Psoas muscle (tissue), 8 donors: ENCODE results near the gene SLC2A4RG. TPM values are rescaled to one million over a fixed set of nuclear protein-coding genes. Genes with fewer than 3 reads are reported as not detected.

Experiments used
- ATAC-seq, 4 donors: fragments of 200-7000 bp; cut with Tn5 transposase; one replicate each; pipeline ENCODE4 v1.9.1; 2020; ENCODE audit warnings: moderate library complexity in 3 of 4, mild to moderate bottlenecking in 2 of 4
- DNase-seq, 2 donors: peaks; one replicate each; pipeline ENCODE4 v3.0.0-alpha.2; 2020
- H3K27ac ChIP-seq: fragments of 200-600 bp; one replicate; pipeline ENCODE4 v1.8.0; 2022
- H3K27me3 ChIP-seq, 3 donors: fragments of 200-600 bp in 1 of 3; one replicate each; pipeline versions ENCODE4 v1.6.1 to v1.8.0; 2013 to 2022; ENCODE audit warnings: low read length in 2 of 3, mild to moderate bottlenecking in 2 of 3, moderate library complexity in 1 of 3; ENCODE audit not compliant: insufficient read depth in 3 of 3
- H3K36me3 ChIP-seq, 2 donors: fragments of 200-600 bp in 1 of 2; one replicate each; pipeline versions ENCODE4 v1.6.1 to v1.8.0; 2013 to 2022; ENCODE audit warnings: low read depth in 1 of 2, mild to moderate bottlenecking in 1 of 2, moderate library complexity in 1 of 2; ENCODE audit not compliant: insufficient read depth in 1 of 2
- H3K4me1 ChIP-seq: fragments of 200-600 bp; one replicate; pipeline ENCODE4 v1.8.0; 2022
- H3K4me3 ChIP-seq: fragments of 200-600 bp; one replicate; pipeline ENCODE4 v1.8.0; 2022; ENCODE audit warnings: mild to moderate bottlenecking
- H3K9me3 ChIP-seq: fragments of 200-600 bp; one replicate; pipeline ENCODE4 v1.8.0; 2022
- WGBS, 3 donors: extraction: QIAGEN DNeasy Blood & Tissue Kit; methylation state at CpG; one replicate each; pipeline versions ENCODE4 v1.1.6 to v1.1.7; 2013; 5-methylcytosine and 5-hydroxymethylcytosine counted together
- intact Hi-C, 2 donors: fragments of 100-400 bp; cut with DNase I; formaldehyde crosslinking; loops; one replicate each; pipeline versions ENCODE4 v1.11.0 to v1.14.2; 2022
- polyA plus RNA-seq, 3 donors: library from polyadenylated mRNA; stranded (reverse); fragments of 200-250 nt; gene quantifications; one replicate each; pipeline ENCODE4 v1.2.3, GENCODE V29; 2013
- total RNA-seq, 4 donors: library from RNA; stranded (reverse); fragmentation: NEBNext Ultra II Directional in 2 of 4; extraction: Animal tissue kit (Norgen Biotek cat#: 25700) in 2 of 4; gene quantifications; one replicate each; pipeline versions ENCODE4 v1.2.1 to v1.2.4, GENCODE V29; 2021 to 2023
- TF ChIP-seq, protein P1 (sequence below): fragments of 200-600 bp; IDR thresholded peaks from one replicate; pipeline ENCODE4 v1.8.0; 2022; ENCODE audit warnings: antibody characterized with exemption
- donor health status: healthy with polysubstance abuse.
- donor health status: DM: no; HTN: no; CAD: no; lungs with moderate emphysema.
- donor health status: Bipolar disorder and iron deficiency.
- donor health status: healthy.
- donor health status: DM: yes; HTN: yes; CAD: no.
- donor health status: DM: no; HTN: no; CAD: no.
- donor health status: DM: no; HTN: no; CAD: no.
- donor health status: DM: yes; HTN: yes; CAD: no.

SLC2A4RG gene
- total and polyA plus RNA-seq, 7 donors: 27.1 to 79.1 (median 43.7) TPM

DNA sequence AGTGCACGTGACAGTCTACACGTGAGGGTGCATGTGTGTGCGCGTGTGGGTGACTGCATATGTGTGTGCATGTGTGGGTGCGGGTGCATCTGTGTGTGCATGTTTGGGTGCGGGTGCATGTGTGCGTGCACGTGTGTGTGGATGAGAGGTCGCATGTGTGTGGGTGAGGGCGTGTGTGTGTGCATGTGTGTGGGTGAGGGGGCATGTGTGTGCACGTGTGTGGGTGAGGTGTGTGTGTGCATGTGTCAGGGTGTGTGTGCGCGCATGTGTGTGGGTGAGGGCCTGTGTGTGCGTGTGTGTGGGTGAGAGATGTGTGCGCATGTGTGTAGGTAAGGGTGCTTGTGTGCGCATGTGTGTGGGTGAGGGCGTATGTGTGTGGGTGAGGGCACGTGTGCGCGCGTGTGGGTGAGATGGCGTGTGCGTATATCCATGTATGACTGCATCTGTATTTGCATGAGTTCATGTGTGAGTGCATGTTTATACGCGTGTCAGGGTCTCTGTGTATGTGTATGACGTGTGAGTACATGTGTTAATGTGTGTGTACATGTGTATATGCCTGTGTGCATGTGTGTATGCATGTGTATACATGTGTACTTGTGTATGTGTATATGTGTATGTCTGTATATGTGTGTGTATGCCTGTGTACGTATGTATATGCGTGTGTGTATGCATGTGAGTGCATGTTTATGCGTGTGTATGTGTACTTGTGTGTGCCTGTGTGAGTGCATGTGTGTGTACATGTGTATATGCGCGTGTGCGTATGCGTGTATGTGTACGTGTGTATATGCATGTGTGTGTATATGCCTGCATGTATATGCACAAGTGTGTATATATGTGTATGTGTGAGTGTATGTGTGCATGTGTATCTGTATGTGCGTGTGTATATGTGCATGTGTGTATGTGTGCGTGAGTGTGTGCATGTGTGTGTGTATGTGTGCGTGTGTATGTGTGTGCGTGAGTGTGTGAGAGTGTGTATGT lies 7.2 kb upstream of the SLC2A4RG start:
- Histone ChIP-seq H3K36me3 (peaks cover 0 to 29% of the 10 kb centered on the region in 2 donors), H3K9me3 (no peaks in the 10 kb centered on the region), H3K4me3 (no peak overlapping the region), H3K27me3 (no peaks in the 10 kb centered on the region), H3K27ac (no peak overlapping the region), H3K4me1 (no peaks in the 10 kb centered on the region)
- ATAC-seq (no peak), DNase-seq (no peak)
- 86 to 91% (median 88%) methylated on average over 38 of the region's 38 CpGs for WGBS, 3 donors
- TF ChIP-seq, protein P1, sequence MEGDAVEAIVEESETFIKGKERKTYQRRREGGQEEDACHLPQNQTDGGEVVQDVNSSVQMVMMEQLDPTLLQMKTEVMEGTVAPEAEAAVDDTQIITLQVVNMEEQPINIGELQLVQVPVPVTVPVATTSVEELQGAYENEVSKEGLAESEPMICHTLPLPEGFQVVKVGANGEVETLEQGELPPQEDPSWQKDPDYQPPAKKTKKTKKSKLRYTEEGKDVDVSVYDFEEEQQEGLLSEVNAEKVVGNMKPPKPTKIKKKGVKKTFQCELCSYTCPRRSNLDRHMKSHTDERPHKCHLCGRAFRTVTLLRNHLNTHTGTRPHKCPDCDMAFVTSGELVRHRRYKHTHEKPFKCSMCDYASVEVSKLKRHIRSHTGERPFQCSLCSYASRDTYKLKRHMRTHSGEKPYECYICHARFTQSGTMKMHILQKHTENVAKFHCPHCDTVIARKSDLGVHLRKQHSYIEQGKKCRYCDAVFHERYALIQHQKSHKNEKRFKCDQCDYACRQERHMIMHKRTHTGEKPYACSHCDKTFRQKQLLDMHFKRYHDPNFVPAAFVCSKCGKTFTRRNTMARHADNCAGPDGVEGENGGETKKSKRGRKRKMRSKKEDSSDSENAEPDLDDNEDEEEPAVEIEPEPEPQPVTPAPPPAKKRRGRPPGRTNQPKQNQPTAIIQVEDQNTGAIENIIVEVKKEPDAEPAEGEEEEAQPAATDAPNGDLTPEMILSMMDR: no peak
- intact Hi-C loops: no loop called here

DNA sequence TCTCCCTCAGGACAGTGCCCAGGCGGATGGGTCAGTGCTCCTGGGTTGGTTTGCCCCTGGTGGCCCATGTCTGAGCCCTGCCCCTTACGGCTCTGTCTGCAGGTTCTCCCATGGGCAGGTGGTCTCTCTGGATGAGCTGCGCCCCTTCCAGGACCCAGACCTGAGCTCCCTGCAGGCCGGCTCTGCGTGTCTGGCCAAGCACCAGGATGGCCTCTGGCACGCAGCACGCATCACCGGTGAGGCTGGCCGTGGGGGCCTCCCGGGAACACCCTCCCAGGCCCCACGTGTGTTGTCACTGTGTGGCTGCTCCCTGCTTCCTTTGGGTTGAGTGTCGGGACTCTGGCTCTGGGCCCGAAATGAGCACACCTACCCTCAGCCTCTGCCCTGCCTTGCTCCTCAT lies 6.5 kb upstream of the SLC2A4RG start:
- ATAC-seq (no peak), DNase-seq (no peak)
- TF ChIP-seq, protein P1: no peak
- Histone ChIP-seq H3K9me3 (no peaks in the 10 kb centered on the region), H3K4me3 (no peak overlapping the region), H3K27me3 (no peaks in the 10 kb centered on the region), H3K27ac (no peak overlapping the region), H3K4me1 (peaks cover under 1% of the 10 kb centered on the region), H3K36me3 (peaks cover 0 to 29% of the 10 kb centered on the region in 2 donors)
- 90 to 92% (median 91%) methylated on average over 12 to 13 of the region's 13 CpGs for WGBS, 3 donors
- intact Hi-C loops: no loop called here

DNA sequence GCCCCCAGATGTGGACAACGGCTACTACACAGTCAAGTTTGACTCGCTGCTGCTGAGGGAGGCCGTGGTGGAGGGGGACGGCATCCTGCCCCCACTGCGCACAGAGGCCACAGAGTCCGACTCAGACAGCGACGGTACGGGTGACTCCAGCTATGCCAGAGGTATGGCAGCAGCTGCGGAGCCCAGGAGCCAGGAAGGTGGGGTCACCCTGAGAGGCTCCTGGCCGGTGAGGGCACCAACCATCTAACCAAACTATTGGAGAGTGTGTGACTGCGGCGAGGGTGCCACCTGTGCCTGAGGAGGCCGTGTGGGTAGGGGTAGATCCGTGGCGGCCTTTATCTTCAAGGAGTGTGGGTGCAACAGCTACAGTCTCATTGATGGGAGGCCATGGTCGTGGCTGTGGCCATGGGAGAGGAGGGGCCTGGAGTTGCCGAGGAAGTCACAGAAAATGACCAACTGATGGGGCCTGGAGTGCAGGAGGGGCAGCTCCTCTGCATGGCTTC lies 5.9 kb upstream of the SLC2A4RG start:
- WGBS, 3 donors: 89 to 90% (median 89%) methylated on average over 18 of the region's 18 CpGs
- ATAC-seq: no peak
- peaks cover 0 to 29% of the 10 kb centered on the region in 2 donors for H3K36me3 ChIP-seq

DNA sequence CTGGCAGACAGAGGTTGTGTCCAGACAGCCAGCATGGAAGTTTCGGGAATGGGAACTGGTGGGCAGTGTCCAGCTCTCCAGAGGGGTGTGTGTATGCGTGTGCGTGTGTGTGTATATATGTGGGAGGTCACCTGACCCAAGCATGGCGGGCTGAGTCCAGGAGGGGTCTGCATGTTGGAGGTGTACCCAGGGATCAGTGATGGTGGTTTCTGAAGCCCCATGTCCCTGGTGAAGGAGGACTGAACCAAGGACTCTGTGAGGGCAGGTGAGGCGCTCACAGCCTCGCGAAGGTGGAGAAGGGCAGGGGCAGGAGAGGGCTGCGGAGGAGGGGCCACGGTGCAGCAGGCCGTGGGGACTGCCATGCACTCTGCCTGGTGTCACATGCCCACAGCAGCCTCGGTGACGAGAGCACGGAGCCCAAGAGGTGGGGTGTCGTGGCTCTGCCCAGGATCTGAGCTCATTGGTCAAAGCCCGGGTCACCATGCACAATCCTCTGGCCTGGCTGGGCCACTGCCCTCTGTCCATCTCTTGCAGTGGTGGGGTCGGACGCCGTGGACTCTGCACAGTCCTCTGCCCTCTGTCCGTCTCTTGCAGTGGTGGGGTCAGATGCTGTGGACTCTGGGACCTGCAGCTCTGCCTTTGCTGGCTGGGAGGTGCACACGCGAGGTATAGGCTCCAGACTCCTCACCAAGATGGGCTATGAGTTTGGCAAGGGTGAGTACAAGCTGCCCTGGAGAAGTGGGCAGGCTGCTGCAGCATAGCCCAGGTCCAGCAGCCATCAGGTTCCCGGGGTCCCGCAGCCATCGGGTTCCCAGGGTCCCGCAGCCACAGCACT lies 5.2 kb upstream of the SLC2A4RG start:
- peaks cover 0 to 29% of the 10 kb centered on the region in 2 donors for H3K36me3 ChIP-seq
- TF ChIP-seq, protein P1: no peak
- WGBS, 3 donors: 87 to 91% (median 90%) methylated on average over 24 to 25 of the region's 25 CpGs
- no peaks in the 10 kb centered on the region for H3K27me3 ChIP-seq
- intact Hi-C loops: no loop called here
- ATAC-seq (no peak), DNase-seq (no peak)
- H3K9me3 ChIP-seq: no peaks in the 10 kb centered on the region
- no peak overlapping the region for H3K27ac ChIP-seq
- peaks cover 7% of the 10 kb centered on the region for H3K4me1 ChIP-seq
- no peak overlapping the region for H3K4me3 ChIP-seq

More for the DNA sequence above, 5.9 kb upstream of the SLC2A4RG start:
- H3K9me3 ChIP-seq: no peaks in the 10 kb centered on the region
- intact Hi-C loops: no loop called here
- no peaks in the 10 kb centered on the region for H3K27me3 ChIP-seq
- no peak overlapping the region for H3K4me3 ChIP-seq
- TF ChIP-seq, protein P1: no peak
- H3K4me1 ChIP-seq: peaks cover 6% of the 10 kb centered on the region
- DNase-seq: no peak
- H3K27ac ChIP-seq: no peak overlapping the region
